Liver (tissue), 3 donors: ENCODE results near the gene SPTLC2.

Experiments
- ATF3 ChIP-seq: IDR thresholded peaks from 2 replicates; pipeline ENCODE4 v1.6.1; 2016; ENCODE audit warnings: antibody characterized with exemption
- GABPA ChIP-seq, 2 donors: IDR thresholded peaks in 1 of 2; conservative IDR thresholded peaks in 1 of 2; 2 replicates each; pipeline ENCODE4 v1.6.1; 2016; ENCODE audit warnings: antibody characterized with exemption in 2 of 2, mild to moderate bottlenecking in 1 of 2, moderate library complexity in 1 of 2
- HNF4G ChIP-seq: IDR thresholded peaks from 2 replicates; pipeline ENCODE4 v1.6.1; 2016; ENCODE audit warnings: antibody characterized with exemption
- JUND ChIP-seq, 2 donors: IDR thresholded peaks; 2 replicates each; pipeline ENCODE4 v1.6.1; 2016; ENCODE audit warnings: antibody characterized with exemption in 2 of 2
- RAD21 ChIP-seq, 2 donors: IDR thresholded peaks; 2 replicates each; pipeline ENCODE4 v1.6.1; 2016; ENCODE audit warnings: antibody characterized with exemption in 2 of 2, mild to moderate bottlenecking in 2 of 2
- SP1 ChIP-seq: IDR thresholded peaks from 2 replicates; pipeline ENCODE4 v1.6.1; 2018; ENCODE audit warnings: antibody characterized with exemption, mild to moderate bottlenecking
- TAF1 ChIP-seq: conservative IDR thresholded peaks from 2 replicates; pipeline ENCODE4 v1.6.1; 2016; ENCODE audit warnings: antibody characterized with exemption, mild to moderate bottlenecking
- YY1 ChIP-seq: IDR thresholded peaks from 2 replicates; pipeline ENCODE4 v1.6.1; 2016; ENCODE audit warnings: antibody characterized with exemption, mild to moderate bottlenecking
- TF ChIP-seq, protein P1 (sequence below): fragments of 150-350 bp; IDR thresholded peaks from 2 replicates; pipeline ENCODE4 v1.5.1; 2017; ENCODE audit warnings: improper control_type of control experiment, low read depth, low read length; ENCODE audit not compliant: missing input control
- TF ChIP-seq, protein P2 (sequence below): IDR thresholded peaks from 2 replicates; pipeline ENCODE4 v1.6.1; 2016; ENCODE audit warnings: antibody characterized with exemption, mild to moderate bottlenecking
- TF ChIP-seq, protein P3 (sequence below): IDR thresholded peaks from 2 replicates; pipeline ENCODE4 v1.6.1; 2016; ENCODE audit warnings: antibody characterized with exemption
- donor health status: healthy.
- donor health status: healthy.

GRCh38 chr14:77509366-77509765 lies 107.1 kb downstream of the SPTLC2 start:
- TF ChIP-seq, protein P1, sequence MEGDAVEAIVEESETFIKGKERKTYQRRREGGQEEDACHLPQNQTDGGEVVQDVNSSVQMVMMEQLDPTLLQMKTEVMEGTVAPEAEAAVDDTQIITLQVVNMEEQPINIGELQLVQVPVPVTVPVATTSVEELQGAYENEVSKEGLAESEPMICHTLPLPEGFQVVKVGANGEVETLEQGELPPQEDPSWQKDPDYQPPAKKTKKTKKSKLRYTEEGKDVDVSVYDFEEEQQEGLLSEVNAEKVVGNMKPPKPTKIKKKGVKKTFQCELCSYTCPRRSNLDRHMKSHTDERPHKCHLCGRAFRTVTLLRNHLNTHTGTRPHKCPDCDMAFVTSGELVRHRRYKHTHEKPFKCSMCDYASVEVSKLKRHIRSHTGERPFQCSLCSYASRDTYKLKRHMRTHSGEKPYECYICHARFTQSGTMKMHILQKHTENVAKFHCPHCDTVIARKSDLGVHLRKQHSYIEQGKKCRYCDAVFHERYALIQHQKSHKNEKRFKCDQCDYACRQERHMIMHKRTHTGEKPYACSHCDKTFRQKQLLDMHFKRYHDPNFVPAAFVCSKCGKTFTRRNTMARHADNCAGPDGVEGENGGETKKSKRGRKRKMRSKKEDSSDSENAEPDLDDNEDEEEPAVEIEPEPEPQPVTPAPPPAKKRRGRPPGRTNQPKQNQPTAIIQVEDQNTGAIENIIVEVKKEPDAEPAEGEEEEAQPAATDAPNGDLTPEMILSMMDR, result no peak
- TF ChIP-seq JUND (IDR thresholded peaks at IDR 0.05) (no peak), GABPA (IDR thresholded peaks at IDR 0.05 in 1 of 2, conservative IDR thresholded peaks at IDR 0.05 in 1 of 2) (no peak), ATF3 (no peak), YY1 (no peak), TAF1 (no peak), RAD21 (IDR thresholded peaks at IDR 0.05) (no peak), SP1 (no peak), HNF4G (no peak)
- TF ChIP-seq, protein P2, sequence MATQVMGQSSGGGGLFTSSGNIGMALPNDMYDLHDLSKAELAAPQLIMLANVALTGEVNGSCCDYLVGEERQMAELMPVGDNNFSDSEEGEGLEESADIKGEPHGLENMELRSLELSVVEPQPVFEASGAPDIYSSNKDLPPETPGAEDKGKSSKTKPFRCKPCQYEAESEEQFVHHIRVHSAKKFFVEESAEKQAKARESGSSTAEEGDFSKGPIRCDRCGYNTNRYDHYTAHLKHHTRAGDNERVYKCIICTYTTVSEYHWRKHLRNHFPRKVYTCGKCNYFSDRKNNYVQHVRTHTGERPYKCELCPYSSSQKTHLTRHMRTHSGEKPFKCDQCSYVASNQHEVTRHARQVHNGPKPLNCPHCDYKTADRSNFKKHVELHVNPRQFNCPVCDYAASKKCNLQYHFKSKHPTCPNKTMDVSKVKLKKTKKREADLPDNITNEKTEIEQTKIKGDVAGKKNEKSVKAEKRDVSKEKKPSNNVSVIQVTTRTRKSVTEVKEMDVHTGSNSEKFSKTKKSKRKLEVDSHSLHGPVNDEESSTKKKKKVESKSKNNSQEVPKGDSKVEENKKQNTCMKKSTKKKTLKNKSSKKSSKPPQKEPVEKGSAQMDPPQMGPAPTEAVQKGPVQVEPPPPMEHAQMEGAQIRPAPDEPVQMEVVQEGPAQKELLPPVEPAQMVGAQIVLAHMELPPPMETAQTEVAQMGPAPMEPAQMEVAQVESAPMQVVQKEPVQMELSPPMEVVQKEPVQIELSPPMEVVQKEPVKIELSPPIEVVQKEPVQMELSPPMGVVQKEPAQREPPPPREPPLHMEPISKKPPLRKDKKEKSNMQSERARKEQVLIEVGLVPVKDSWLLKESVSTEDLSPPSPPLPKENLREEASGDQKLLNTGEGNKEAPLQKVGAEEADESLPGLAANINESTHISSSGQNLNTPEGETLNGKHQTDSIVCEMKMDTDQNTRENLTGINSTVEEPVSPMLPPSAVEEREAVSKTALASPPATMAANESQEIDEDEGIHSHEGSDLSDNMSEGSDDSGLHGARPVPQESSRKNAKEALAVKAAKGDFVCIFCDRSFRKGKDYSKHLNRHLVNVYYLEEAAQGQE, result no peak
- TF ChIP-seq, protein P3, sequence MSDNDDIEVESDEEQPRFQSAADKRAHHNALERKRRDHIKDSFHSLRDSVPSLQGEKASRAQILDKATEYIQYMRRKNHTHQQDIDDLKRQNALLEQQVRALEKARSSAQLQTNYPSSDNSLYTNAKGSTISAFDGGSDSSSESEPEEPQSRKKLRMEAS, result no peak
